Fibroblast of skin of left quadriceps (primary cell): ENCODE data around the gene KRT75.

Experiments
- DNase-seq, 2 experiments: peaks; one replicate each; pipeline ENCODE4 v3.0.0-alpha.2; 2013; ENCODE audit warnings: low read depth in 2 of 2

Gene KRT75

DNA sequence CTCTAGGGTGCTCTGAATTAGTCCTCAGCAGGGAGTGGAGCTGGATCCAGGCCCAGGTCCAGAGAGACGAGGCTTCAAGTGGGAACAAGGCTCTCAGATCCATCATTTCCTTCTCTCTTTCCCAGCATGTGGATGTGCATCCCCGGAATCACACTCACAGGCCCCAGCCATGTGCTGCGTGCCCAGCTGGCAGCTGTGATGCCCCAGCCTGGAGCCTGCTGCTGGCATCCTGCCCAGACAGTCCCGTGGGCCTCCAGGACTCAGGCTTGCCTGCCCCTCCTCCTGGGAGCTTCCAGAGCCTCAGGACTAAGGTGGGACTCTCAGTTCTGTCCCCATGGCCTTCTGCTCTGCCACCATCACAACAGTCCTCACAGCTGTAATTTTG is 42.6 kb downstream of the KRT75 start:
- no peak for DNase-seq

DNA sequence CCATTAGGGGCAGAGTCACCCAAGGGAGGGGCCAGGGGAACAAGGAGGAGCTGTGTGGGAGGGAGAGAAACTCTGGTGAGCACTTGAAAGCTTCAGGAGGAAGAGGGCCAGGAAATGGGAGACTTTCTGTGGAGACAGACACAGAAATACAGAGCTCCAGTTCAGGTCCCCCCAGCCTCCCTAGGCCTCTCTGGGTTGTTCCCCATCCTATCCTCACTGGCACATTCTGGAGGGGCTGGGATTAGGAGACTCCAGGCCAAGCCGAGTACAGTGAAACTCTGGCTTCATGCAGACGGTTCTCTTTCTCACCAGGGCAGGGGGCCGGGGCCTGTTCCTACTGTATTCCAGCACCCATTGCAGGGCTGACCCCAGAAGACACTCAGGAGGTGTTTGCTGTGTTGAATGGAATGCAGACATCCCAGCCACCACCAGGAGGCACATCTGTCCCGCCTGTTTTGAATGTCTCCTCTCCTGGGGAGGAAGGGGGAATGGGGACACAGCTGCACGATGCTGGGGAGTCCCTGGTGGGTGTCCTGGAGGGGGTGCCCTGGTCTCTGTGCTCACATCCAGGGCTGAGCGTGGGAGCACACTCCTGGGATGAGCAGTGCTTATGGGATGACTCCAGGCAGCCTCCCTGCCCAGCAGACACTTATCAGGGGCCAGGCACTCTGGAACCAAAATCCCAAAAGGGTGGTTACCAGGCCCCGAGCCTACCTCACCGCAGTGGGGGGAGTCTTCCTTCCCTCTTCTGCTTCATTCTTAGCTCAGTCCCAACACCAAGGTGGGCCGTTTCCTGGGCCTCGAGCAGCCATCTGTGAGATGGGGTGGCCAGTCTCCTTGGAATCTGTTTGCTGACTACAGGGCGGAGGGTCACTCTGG is 43.2 kb downstream of the KRT75 start:
- DNase-seq: no peak

DNA sequence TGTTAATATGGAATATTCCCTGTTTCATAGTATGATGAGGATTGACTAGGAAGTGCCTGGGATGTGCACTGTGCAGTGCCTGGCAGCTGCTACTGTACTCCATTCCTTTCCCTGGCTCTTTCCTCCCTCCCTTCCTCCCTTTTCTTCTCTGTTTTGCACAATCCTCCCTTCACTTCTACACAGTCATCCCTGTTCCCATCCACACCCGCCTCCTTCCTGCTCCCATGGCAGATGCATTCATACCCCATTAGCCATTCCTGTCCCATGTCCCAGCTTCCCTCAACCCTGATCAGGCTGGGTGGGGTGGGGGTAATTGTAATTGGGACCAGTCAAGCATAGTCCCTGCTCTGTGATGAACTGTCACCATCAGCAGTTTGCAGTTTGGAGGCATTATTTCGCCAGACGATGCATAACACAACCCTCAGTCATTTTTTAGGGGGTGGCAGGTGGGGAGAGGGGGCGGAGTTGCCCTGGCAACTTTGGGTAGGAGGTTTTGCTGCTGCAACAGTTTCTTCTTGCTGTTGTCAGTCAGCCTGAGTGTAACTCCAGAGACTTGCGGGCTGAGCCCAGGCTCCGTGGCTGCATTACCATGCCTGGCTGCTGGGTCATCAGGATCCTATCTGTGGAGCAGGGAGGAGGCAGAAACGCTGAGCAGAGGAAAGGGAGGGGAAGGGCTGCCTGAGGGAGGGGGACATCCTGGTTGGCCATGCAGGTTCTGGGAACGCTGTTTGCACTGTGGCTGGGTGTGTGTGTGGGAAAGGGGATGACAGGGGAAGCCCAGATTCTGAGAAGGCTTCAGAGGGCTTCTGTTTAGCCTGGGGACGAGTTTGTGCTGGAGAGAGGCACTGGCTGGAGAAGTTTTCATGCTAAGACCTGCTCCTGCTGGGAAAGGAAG is 44.6 kb downstream of the KRT75 start:
- no peak for DNase-seq

DNA sequence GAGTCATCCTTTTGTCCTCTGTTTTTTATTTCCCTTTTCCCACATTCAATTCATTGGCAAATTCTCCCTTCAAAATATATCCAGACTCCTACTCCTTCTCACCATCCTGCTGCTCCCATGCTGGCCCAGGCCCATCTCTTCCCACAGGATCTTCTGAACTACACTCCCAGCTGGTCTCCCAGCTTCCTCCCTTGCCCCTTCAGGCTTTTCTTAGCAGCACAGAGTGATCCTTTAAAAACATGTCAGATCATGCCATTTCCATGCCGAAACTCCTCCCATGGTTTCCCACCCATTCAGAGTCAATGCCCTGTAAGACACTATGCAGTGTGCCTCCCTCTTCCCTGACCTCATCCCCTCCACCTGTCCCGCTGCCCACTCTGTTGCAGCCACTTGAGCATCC is 46.3 kb downstream of the KRT75 start:
- DNase-seq: no peak

DNA sequence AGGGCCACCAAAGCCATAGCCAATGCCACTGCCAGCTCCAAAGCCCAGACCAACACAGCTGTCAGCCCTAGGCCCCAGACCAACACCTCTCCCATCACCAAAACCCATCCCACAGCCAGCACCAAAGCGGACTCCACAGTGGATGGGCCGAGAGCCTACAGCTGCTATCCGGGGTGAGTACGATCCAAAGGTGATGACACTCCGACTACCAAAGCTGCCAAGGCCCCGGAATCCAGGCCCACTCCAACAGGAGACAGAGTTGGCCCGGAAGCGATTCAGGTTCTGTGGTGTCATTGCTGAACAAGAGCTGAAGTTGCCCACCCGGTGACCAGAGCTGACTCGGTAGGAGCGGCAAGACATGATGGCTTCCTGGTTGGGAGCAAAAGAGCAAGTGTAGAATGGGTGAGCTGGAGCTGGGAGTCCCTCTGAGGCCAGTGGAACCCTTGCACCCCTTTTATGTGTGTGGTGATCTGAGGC is 48.9 kb downstream of the KRT75 start, which contains the start of gene KRT84:
TSS of gene KRT84 (minus strand) at position 427 of the 477 bp plus-strand sequence. CDS start at position 360, 67 bp downstream.
- no peak for DNase-seq

DNA sequence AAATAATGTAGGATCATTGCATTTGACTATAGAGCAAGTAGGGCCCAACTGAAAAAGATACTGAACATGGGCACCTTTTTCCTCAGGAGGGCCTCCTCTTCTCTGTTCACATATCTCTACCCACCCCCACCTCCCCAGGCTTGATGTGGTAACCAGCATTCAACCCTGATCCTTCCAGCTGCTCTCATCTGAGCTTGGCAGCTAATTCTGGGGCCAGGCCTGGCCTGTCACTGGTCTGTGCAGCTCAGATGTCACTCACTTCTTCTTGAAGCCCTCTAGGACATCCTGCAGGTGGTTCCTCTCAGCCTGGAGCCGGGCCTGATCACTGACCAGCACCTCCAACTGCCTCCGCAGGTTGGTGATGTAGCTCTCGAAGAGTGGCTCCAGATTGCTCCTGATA is 50.8 kb downstream of the KRT75 start:
- no peak for DNase-seq

DNA sequence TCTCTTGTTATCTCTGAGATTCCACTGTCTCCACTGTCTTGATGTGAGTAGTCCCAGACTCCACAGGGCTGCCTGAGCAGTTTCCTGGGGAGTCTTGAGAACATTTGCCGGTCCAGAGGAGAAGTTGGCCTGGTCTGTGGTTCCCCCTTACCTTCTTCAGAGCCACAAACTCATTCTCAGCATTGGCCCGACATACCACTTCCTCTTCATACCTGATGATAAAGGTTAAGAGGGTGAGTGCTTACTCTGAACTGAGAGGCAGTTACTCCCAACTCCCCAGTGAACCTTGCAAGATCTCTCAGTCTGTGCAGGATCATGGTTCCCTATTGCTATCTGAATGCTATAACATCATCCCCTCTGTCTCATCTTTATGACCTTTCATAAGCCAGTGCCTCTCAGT is 51.3 kb downstream of the KRT75 start:
- no peak for DNase-seq

DNA sequence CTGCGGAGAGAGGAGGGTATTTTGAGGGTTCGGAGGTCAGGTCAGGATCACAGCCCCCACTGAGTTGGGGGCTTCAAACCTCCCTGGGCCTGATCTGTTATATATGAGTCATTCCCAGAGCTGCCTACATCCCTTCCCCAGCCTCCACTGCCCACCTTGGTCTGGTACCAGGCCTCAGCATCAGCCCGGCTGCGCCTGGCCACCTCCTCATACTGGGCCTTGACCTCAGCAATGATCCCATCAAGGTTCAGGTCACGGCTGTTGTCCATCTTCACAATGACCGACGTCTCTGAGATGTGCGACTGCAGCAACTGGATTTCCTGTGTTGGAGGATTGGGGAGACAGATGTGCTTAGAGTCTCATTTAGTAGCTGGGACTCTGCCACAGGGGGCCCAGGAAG is 53.0 kb downstream of the KRT75 start:
- DNase-seq: no peak

DNA sequence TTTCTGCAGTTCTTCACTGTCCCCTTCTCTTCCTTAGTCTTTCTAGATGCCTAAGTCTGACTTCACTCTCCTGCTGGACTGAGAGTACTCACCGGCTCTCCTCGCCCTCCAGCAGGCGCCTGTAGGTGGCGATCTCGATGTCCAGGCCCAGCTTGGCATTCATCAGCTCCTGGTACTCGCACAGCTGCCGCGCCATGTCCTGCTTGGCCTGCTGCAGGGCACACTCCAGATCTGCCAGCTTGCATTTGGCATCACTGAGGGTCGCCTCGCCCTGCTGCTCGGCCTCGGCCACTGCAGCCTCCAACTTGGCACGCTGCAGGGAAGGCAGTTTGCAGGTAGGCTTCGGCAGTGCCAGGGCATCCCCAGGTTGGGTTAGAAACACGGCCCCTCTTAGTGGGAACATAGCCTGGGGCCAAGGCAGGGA is 53.9 kb downstream of the KRT75 start:
- no peak for DNase-seq

DNA sequence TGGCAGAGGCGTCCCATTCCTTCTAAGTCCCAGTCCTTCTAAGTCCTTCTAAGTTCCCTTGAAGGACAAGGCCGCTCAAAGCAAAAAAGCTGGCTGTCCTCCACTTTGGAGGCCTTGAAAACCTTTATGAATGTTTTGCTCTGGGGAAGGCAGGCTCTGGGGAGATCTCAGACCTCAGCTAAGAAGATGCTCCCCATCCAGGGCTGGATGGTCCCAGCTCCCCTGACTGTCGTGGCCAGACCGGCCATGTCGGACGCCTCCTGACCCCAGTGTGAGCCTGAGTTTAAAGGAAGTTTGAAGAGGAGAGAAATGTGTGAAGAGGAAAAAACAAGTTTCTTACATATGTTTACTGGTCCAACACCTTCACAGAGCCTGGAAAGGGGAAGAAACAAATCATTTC is 54.6 kb downstream of the KRT75 start:
- DNase-seq: no peak

DNA sequence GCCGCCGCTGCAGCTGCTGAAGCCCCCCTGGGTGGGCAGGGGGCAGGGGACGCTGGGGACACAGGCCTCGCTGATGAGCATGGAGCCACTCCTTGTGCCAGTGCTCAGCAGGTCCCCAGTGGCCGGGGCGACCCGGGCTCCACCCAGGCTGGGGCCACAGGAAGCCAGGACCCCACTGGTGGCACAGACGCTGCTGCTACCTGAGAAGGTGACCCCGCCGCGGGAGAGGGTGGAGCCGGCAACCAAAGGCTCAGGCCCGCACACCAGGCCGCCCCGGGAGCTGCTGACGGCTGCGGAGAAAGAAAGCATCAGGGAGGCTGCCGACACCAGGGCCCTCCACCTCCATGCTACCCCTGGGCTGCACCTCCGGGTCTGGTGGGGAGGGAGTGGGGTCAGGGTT is 56.1 kb downstream of the KRT75 start:
- DNase-seq: no peak

DNA sequence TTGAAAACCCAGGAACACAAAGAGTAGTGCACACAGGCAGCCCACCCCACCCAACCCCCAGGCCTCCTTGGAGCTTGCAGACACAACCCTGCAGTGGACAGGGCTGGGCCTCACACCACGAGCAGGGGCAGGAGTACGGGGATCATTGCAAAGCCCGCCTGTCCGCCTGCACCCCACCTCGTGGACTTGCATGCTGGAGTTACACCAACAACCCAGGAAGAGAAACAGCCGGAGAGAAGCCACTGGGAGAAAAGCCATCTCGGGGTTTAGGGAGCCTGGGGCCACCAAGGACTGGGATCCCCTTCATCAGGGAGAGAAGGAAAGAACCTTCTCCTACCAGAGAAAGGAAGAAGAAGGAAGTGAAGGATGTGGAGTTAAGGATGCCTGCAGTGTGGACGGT is 56.9 kb downstream of the KRT75 start:
- no peak for DNase-seq
